Activated CD4-positive, CD25-positive, alpha-beta regulatory T cell treated with anti-CD3 and anti-CD28 coated beads, Interleukin-2, amount 50 U/mL, for 72 hours (primary cell): ENCODE results near the gene PAX6.
"Not testable (repeated sequence)": the region's sequence is repeated elsewhere in the genome, so short reads cannot be mapped to it uniquely, and the experiment has no call there.

Source experiments
- DNase-seq: peaks from one replicate; pipeline ENCODE4 v3.0.0; 2021

Gene PAX6

GRCh38 chr11:31763296-31763695, 47.8 kb downstream of the PAX6 start:
- DNase-seq: no peak

GRCh38 chr11:31761636-31762035, 49.5 kb downstream of the PAX6 start:
- DNase-seq: no peak

- no peak for DNase-seq
Measured at GRCh38 chr11:31757260-31757835, 53.8 kb downstream of the PAX6 start.

- no peak for DNase-seq
Measured at GRCh38 chr11:31747581-31747980, 63.5 kb downstream of the PAX6 start.

GRCh38 chr11:31740731-31741368, 70.3 kb downstream of the PAX6 start:
- not testable (repeated sequence) for DNase-seq

- no peak for DNase-seq
Measured at GRCh38 chr11:31740131-31740530, 71.0 kb downstream of the PAX6 start.
